ENCODE measurements around the gene TMEM42. TPM values are rescaled to one million over a fixed set of nuclear protein-coding genes. Genes with fewer than 3 reads are reported as not detected.
A peak's percentile ranks its signal among the peaks of the same experiment; 100 is the strongest.

Gene TMEM42
- total RNA-seq, 1 experiment from 2014 or later = 15.0 TPM

- TF ChIP-seq AFF4 (CRISPR knock-in tag; IDR thresholded peaks at IDR 0.05; ENCODE audit: borderline replicate concordance) (no peak), JAZF1 (CRISPR knock-in tag; IDR thresholded peaks at IDR 0.05) (no peak), TP53 (CRISPR knock-in tag; IDR thresholded peaks at IDR 0.05) (no peak), MYBL2 (CRISPR knock-in tag; IDR thresholded peaks at IDR 0.05) (no peak), ZNF219 (CRISPR knock-in tag; IDR thresholded peaks at IDR 0.05; ENCODE audit: borderline replicate concordance) (no peak), ZNF416 (CRISPR knock-in tag; IDR thresholded peaks at IDR 0.05) (no peak), ZNF121 (CRISPR knock-in tag; IDR thresholded peaks at IDR 0.05) (no peak), ZNF512 (CRISPR knock-in tag; IDR thresholded peaks at IDR 0.05; ENCODE audit: borderline replicate concordance) (no peak)
- TF ChIP-seq, protein P1, sequence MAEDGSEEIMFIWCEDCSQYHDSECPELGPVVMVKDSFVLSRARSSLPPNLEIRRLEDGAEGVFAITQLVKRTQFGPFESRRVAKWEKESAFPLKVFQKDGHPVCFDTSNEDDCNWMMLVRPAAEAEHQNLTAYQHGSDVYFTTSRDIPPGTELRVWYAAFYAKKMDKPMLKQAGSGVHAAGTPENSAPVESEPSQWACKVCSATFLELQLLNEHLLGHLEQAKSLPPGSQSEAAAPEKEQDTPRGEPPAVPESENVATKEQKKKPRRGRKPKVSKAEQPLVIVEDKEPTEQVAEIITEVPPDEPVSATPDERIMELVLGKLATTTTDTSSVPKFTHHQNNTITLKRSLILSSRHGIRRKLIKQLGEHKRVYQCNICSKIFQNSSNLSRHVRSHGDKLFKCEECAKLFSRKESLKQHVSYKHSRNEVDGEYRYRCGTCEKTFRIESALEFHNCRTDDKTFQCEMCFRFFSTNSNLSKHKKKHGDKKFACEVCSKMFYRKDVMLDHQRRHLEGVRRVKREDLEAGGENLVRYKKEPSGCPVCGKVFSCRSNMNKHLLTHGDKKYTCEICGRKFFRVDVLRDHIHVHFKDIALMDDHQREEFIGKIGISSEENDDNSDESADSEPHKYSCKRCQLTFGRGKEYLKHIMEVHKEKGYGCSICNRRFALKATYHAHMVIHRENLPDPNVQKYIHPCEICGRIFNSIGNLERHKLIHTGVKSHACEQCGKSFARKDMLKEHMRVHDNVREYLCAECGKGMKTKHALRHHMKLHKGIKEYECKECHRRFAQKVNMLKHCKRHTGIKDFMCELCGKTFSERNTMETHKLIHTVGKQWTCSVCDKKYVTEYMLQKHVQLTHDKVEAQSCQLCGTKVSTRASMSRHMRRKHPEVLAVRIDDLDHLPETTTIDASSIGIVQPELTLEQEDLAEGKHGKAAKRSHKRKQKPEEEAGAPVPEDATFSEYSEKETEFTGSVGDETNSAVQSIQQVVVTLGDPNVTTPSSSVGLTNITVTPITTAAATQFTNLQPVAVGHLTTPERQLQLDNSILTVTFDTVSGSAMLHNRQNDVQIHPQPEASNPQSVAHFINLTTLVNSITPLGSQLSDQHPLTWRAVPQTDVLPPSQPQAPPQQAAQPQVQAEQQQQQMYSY (CRISPR knock-in tag; IDR thresholded peaks at IDR 0.05) = no peak
- TF ChIP-seq, protein P2, sequence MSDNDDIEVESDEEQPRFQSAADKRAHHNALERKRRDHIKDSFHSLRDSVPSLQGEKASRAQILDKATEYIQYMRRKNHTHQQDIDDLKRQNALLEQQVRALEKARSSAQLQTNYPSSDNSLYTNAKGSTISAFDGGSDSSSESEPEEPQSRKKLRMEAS (CRISPR knock-in tag; IDR thresholded peaks at IDR 0.05) = no peak
Measured at GRCh38 chr3:44903751-44904150, 42.0 kb downstream of the TMEM42 start (continued).

- POLR2A ChIA-PET = no interaction called here
- Mint-ChIP-seq H3K27me3 (ENCODE audit: low read depth) (peaks cover 17% of the 10 kb centered on the region), H3K27ac (no peak overlapping the region), H3K4me3 (no peak overlapping the region), H3K9me3 (peaks cover 25% of the 10 kb centered on the region), H3K4me1 (no peaks in the 10 kb centered on the region), H3K36me3 (no peaks in the 10 kb centered on the region)
- CTCF ChIA-PET = interaction anchor here (1.1 kb wide), 1 partner anchor 9 kb away, joined by 3 read pairs; no protein-coding TSS in a partner anchor
- DNase-seq (ENCODE audit: low spot score) (no peak), ATAC-seq (peak; percentile 70; the same call in 1 of the 2 replicates)
- no peak for TF ChIP-seq NFATC4 (CRISPR knock-in tag; IDR thresholded peaks at IDR 0.05)
- TF ChIP-seq, protein P3, sequence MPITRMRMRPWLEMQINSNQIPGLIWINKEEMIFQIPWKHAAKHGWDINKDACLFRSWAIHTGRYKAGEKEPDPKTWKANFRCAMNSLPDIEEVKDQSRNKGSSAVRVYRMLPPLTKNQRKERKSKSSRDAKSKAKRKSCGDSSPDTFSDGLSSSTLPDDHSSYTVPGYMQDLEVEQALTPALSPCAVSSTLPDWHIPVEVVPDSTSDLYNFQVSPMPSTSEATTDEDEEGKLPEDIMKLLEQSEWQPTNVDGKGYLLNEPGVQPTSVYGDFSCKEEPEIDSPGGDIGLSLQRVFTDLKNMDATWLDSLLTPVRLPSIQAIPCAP (CRISPR knock-in tag; IDR thresholded peaks at IDR 0.05) = no peak
- TF ChIP-seq, protein P4, sequence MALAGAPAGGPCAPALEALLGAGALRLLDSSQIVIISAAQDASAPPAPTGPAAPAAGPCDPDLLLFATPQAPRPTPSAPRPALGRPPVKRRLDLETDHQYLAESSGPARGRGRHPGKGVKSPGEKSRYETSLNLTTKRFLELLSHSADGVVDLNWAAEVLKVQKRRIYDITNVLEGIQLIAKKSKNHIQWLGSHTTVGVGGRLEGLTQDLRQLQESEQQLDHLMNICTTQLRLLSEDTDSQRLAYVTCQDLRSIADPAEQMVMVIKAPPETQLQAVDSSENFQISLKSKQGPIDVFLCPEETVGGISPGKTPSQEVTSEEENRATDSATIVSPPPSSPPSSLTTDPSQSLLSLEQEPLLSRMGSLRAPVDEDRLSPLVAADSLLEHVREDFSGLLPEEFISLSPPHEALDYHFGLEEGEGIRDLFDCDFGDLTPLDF (CRISPR knock-in tag; IDR thresholded peaks at IDR 0.05) = no peak
Measured at GRCh38 chr3:44905446-44906157, 43.9 kb downstream of the TMEM42 start.
